Nephron (organoid): Measurements from ENCODE around the gene LMO2.

Source experiments
- H3K27ac Mint-ChIP-seq, 3 experiments: 2 replicates each; pipeline ENCODE4 v1.8.0; 2020; ENCODE audit warnings: mixed read lengths in 3 of 3, mild to moderate bottlenecking in 2 of 3, moderate library complexity in 1 of 3
- H3K27me3 Mint-ChIP-seq: 2 replicates; pipeline ENCODE4 v1.8.0; 2021; ENCODE audit warnings: low read depth, mild to moderate bottlenecking, moderate library complexity, mixed read lengths
- H3K36me3 Mint-ChIP-seq: 2 replicates; pipeline ENCODE4 v1.8.0; 2020; ENCODE audit warnings: low read depth, mixed read lengths
- H3K4me1 Mint-ChIP-seq: 2 replicates; pipeline ENCODE4 v1.8.0; 2020; ENCODE audit warnings: mixed read lengths
- H3K4me3 Mint-ChIP-seq, 3 experiments: 2 replicates each; pipeline ENCODE4 v1.8.0; 2020; ENCODE audit warnings: mild to moderate bottlenecking in 3 of 3, mixed read lengths in 3 of 3, moderate library complexity in 2 of 3
- H3K9me3 Mint-ChIP-seq: 2 replicates; pipeline ENCODE4 v1.8.0; 2020; ENCODE audit warnings: mixed read lengths
- TF ChIP-seq, protein P1 (sequence below), 3 experiments: fragments of 200-600 bp; sonication (generic); IDR thresholded peaks; one replicate each; pipeline ENCODE4 v1.5.0; 2021; ENCODE audit warnings: antibody characterized with exemption in 3 of 3; ENCODE audit not compliant: unreplicated experiment in 3 of 3

The LMO2 gene

DNA sequence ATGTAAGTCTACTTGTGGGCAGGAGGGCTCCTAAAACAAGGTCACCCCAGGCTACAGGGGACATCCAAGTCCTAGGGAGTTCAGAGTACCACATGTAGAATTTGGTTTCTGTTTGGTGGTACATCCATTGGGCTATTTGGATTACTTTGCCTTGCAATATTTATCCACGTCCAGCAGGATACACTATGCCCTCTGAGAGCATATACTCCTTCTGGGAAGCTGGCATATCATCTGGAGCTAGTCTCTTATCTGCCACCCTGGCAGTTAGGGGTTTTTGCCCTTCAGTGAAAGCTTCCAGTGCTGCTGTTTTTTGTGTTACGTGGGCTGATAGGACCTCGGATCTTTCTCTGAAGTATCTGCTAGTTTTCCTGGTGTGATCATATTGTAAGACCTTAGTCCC lies 7.3 kb downstream of the LMO2 start:
- H3K4me3 Mint-ChIP-seq, result no peak overlapping the region
- H3K27ac Mint-ChIP-seq, result no peak overlapping the region
- H3K9me3 Mint-ChIP-seq, result no peaks in the 10 kb centered on the region
- no peaks in the 10 kb centered on the region for H3K36me3 Mint-ChIP-seq
- peaks cover 31% of the 10 kb centered on the region for H3K27me3 Mint-ChIP-seq
- no peaks in the 10 kb centered on the region for H3K4me1 Mint-ChIP-seq
- TF ChIP-seq, protein P1, sequence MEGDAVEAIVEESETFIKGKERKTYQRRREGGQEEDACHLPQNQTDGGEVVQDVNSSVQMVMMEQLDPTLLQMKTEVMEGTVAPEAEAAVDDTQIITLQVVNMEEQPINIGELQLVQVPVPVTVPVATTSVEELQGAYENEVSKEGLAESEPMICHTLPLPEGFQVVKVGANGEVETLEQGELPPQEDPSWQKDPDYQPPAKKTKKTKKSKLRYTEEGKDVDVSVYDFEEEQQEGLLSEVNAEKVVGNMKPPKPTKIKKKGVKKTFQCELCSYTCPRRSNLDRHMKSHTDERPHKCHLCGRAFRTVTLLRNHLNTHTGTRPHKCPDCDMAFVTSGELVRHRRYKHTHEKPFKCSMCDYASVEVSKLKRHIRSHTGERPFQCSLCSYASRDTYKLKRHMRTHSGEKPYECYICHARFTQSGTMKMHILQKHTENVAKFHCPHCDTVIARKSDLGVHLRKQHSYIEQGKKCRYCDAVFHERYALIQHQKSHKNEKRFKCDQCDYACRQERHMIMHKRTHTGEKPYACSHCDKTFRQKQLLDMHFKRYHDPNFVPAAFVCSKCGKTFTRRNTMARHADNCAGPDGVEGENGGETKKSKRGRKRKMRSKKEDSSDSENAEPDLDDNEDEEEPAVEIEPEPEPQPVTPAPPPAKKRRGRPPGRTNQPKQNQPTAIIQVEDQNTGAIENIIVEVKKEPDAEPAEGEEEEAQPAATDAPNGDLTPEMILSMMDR (IDR thresholded peaks at IDR 0.05; ENCODE audit: unreplicated experiment in 3 of 3), result no peak

DNA sequence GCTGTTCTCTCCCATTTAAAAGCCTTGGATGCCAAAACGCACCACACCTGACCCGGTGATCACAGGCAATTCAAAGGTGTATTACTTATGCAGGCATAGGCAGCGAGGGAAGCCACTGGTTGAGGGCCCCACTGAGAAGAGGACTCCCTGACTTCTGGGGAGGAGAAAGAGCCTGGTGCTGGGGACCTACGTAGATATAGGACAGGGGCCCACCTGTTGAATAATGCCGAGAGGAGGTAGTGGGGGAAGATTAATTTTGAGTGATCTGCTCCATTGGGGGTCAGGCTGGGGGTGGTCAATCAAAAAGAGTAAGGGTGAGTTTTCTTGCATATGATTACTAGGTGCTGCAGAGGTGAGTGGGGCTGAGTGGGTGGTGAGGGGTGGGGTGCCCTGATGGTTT lies 7.8 kb downstream of the LMO2 start:
- TF ChIP-seq, protein P1 (IDR thresholded peaks at IDR 0.05; ENCODE audit: unreplicated experiment in 3 of 3), result no peak
- H3K27ac Mint-ChIP-seq, result no peak overlapping the region
- H3K27me3 Mint-ChIP-seq, result peaks cover 31% of the 10 kb centered on the region
- no peak overlapping the region for H3K4me3 Mint-ChIP-seq
- no peaks in the 10 kb centered on the region for H3K36me3 Mint-ChIP-seq
- no peaks in the 10 kb centered on the region for H3K9me3 Mint-ChIP-seq
- H3K4me1 Mint-ChIP-seq, result no peaks in the 10 kb centered on the region

DNA sequence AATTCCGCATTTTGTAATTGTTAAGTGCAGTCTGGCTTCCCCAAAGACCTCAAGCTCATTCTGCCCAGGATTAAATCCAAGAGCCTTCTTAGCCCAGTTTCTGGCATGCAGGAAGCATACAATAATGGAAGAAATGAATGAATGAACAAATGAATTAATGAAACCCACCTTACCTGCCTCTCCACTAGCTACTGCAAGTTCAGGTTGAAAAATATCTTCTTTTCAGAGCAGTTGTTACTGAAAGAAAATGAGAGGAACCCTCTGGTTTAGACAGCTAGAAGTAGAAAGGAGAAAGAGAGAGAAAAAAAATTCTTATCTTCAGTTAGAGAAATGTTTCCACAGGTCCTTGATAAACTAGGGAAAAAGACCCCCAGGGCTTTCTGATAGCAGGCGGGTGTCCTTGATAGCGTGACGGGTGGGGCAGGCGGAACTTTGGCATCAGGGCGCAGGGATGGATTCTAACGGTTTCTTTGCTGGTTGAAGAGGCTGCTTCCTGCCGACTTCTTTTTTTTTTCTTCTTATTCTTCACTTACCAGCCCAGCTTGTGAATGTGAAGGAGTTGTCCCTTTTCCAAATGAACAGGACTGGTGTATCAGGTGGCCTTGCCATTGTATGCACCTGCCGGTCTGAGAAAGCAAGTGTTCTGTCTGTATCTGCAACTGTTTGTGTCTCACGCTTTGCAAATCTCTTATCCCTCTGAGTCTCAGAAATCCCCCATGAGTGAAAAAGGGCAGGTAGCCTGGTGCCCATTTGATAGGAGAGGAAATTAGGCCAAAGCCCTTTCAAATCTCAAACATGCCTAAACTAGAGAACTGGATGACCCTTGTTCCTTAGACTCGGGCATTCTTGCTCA lies 10.0 kb downstream of the LMO2 start:
- Mint-ChIP-seq H3K4me1 (no peaks in the 10 kb centered on the region), H3K36me3 (no peaks in the 10 kb centered on the region)

DNA sequence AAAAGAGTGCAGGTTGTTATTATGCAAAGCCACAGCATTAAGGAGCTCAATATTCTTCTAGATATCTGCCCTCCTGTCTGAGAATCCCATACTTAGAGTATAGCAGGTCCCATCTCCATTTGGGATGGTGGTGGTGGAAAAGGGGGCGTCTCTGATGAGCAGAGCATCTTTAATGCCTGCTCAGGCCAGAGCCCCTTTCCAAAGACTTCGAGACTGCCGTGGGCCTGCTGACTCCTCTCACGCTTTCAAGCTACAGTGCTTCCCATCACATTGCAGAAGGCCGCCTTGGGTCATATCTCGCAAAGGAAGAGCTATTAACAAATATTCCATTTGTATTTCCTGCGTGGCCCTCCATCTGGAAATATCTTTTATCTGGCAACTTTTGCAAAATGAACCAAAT lies 10.9 kb downstream of the LMO2 start:
- TF ChIP-seq, protein P1 (IDR thresholded peaks at IDR 0.05; ENCODE audit: unreplicated experiment in 3 of 3), result no peak
- no peaks in the 10 kb centered on the region for H3K4me1 Mint-ChIP-seq
- no peak overlapping the region for H3K27ac Mint-ChIP-seq
- no peaks in the 10 kb centered on the region for H3K36me3 Mint-ChIP-seq
- no peaks in the 10 kb centered on the region for H3K9me3 Mint-ChIP-seq
- H3K27me3 Mint-ChIP-seq, result peaks cover 36% of the 10 kb centered on the region
- H3K4me3 Mint-ChIP-seq, result no peak overlapping the region

More for the DNA sequence above, 10.0 kb downstream of the LMO2 start:
- no peak overlapping the region for H3K4me3 Mint-ChIP-seq
- TF ChIP-seq, protein P1 (IDR thresholded peaks at IDR 0.05; ENCODE audit: unreplicated experiment in 3 of 3), result no peak
- H3K27me3 Mint-ChIP-seq, result peaks cover 36% of the 10 kb centered on the region
- no peaks in the 10 kb centered on the region for H3K9me3 Mint-ChIP-seq
- H3K27ac Mint-ChIP-seq, result no peak overlapping the region

DNA sequence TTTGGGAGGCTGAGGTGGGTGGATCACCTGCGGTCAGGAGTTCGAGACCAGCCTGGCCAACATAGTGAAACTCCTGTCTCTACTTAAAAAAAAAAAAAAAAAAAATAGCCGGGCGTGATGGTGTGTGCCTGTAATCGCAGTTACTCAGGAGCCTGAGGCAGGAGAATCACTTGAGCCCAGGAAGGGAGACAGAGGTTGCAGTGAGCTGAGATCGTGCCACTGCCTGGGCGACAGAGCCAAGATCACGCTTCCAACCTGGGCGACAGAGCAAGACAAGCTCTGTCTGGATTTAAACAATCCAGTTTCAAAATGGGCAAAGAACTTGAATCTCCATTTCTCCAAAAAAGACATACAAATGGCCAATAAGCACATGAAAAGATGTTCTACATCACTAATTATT lies 12.5 kb downstream of the LMO2 start:
- H3K27me3 Mint-ChIP-seq, result peaks cover 42% of the 10 kb centered on the region
- no peak overlapping the region for H3K4me3 Mint-ChIP-seq
- TF ChIP-seq, protein P1 (IDR thresholded peaks at IDR 0.05; ENCODE audit: unreplicated experiment in 3 of 3), result no peak
- no peaks in the 10 kb centered on the region for H3K4me1 Mint-ChIP-seq
- no peak overlapping the region for H3K27ac Mint-ChIP-seq
- H3K9me3 Mint-ChIP-seq, result no peaks in the 10 kb centered on the region
- no peaks in the 10 kb centered on the region for H3K36me3 Mint-ChIP-seq

DNA sequence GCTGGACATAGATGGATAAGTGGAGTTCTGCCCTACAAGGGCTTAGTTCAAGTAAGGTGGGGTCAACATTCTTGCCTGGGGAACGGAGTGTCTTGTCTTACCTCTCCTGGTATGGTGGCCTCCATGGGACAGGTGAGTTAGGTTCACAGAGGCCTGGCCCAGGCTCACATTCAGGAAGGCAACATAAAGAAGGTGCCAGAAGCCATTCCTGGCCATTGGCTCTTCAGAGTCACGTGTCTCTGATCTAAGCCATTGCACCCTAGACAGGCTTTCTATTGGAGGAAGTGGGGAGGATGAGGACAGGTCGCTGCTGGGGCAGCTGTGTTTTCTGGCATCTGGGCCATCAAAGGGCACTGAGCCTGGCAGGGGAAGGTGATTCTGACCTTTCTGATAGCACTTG lies 14.8 kb downstream of the LMO2 start:
- H3K4me3 Mint-ChIP-seq, result no peak overlapping the region
- H3K9me3 Mint-ChIP-seq, result no peaks in the 10 kb centered on the region
- no peaks in the 10 kb centered on the region for H3K4me1 Mint-ChIP-seq
- H3K27me3 Mint-ChIP-seq, result peaks cover 49% of the 10 kb centered on the region
- H3K36me3 Mint-ChIP-seq, result no peaks in the 10 kb centered on the region
- TF ChIP-seq, protein P1 (IDR thresholded peaks at IDR 0.05; ENCODE audit: unreplicated experiment in 3 of 3), result no peak
- H3K27ac Mint-ChIP-seq, result no peak overlapping the region
